HG03565 (cell line): ENCODE data around the gene DPF1.

ENCODE experiments used
- ATAC-seq: cut with Tn5 transposase; IDR thresholded peaks from one replicate; pipeline ENCODE4 v1.9.1; 2021; ENCODE audit warnings: mild to moderate bottlenecking, moderate library complexity; ENCODE audit not compliant: unreplicated experiment

DPF1 gene

GRCh38 chr19:38168637-38169036 lies 55.4 kb downstream of the DPF1 start:
- no peak for ATAC-seq

- no peak for ATAC-seq
Measured at GRCh38 chr19:38165335-38165734, 58.7 kb downstream of the DPF1 start.

GRCh38 chr19:38164526-38164925 lies 59.5 kb downstream of the DPF1 start:
- ATAC-seq = no peak

GRCh38 chr19:38163419-38164290 lies 60.4 kb downstream of the DPF1 start:
- ATAC-seq = no peak

GRCh38 chr19:38162632-38163031 lies 61.4 kb downstream of the DPF1 start:
- no peak for ATAC-seq

- ATAC-seq = no peak
Measured at GRCh38 chr19:38162094-38162493, 61.9 kb downstream of the DPF1 start.
